Psoas muscle (tissue), 8 donors: ENCODE measurements around the gene RAB17. TPM values are rescaled to one million over a fixed set of nuclear protein-coding genes. Genes with fewer than 3 reads are reported as not detected.
A peak's percentile ranks its signal among the peaks of the same experiment; 100 is the strongest.

Experiments used
- ATAC-seq, 4 donors: fragments of 200-7000 bp; cut with Tn5 transposase; one replicate each; pipeline ENCODE4 v1.9.1; 2020; ENCODE audit warnings: moderate library complexity in 3 of 4, mild to moderate bottlenecking in 2 of 4
- DNase-seq, 2 donors: peaks; one replicate each; pipeline ENCODE4 v3.0.0-alpha.2; 2020
- H3K27ac ChIP-seq: fragments of 200-600 bp; one replicate; pipeline ENCODE4 v1.8.0; 2022
- H3K27me3 ChIP-seq, 3 donors: fragments of 200-600 bp in 1 of 3; one replicate each; pipeline versions ENCODE4 v1.6.1 to v1.8.0; 2013 to 2022; ENCODE audit warnings: low read length in 2 of 3, mild to moderate bottlenecking in 2 of 3, moderate library complexity in 1 of 3; ENCODE audit not compliant: insufficient read depth in 3 of 3
- H3K36me3 ChIP-seq, 2 donors: fragments of 200-600 bp in 1 of 2; one replicate each; pipeline versions ENCODE4 v1.6.1 to v1.8.0; 2013 to 2022; ENCODE audit warnings: low read depth in 1 of 2, mild to moderate bottlenecking in 1 of 2, moderate library complexity in 1 of 2; ENCODE audit not compliant: insufficient read depth in 1 of 2
- H3K4me1 ChIP-seq: fragments of 200-600 bp; one replicate; pipeline ENCODE4 v1.8.0; 2022
- H3K4me3 ChIP-seq: fragments of 200-600 bp; one replicate; pipeline ENCODE4 v1.8.0; 2022; ENCODE audit warnings: mild to moderate bottlenecking
- H3K9me3 ChIP-seq: fragments of 200-600 bp; one replicate; pipeline ENCODE4 v1.8.0; 2022
- WGBS, 3 donors: extraction: QIAGEN DNeasy Blood & Tissue Kit; methylation state at CpG; one replicate each; pipeline versions ENCODE4 v1.1.6 to v1.1.7; 2013; 5-methylcytosine and 5-hydroxymethylcytosine counted together
- intact Hi-C, 2 donors: fragments of 100-400 bp; cut with DNase I; formaldehyde crosslinking; loops; one replicate each; pipeline versions ENCODE4 v1.11.0 to v1.14.2; 2022
- polyA plus RNA-seq, 3 donors: library from polyadenylated mRNA; stranded (reverse); fragments of 200-250 nt; gene quantifications; one replicate each; pipeline ENCODE4 v1.2.3, GENCODE V29; 2013
- total RNA-seq, 4 donors: library from RNA; stranded (reverse); fragmentation: NEBNext Ultra II Directional in 2 of 4; extraction: Animal tissue kit (Norgen Biotek cat#: 25700) in 2 of 4; gene quantifications; one replicate each; pipeline versions ENCODE4 v1.2.1 to v1.2.4, GENCODE V29; 2021 to 2023
- TF ChIP-seq, protein P1 (sequence below): fragments of 200-600 bp; IDR thresholded peaks from one replicate; pipeline ENCODE4 v1.8.0; 2022; ENCODE audit warnings: antibody characterized with exemption
- donor health status: healthy with polysubstance abuse.
- donor health status: DM: no; HTN: no; CAD: no; lungs with moderate emphysema.
- donor health status: Bipolar disorder and iron deficiency.
- donor health status: healthy.
- donor health status: DM: yes; HTN: yes; CAD: no.
- donor health status: DM: no; HTN: no; CAD: no.
- donor health status: DM: no; HTN: no; CAD: no.
- donor health status: DM: yes; HTN: yes; CAD: no.

Gene RAB17
- total and polyA plus RNA-seq, 7 donors = 0.52 to 1.5 (median 1.2) TPM

DNA sequence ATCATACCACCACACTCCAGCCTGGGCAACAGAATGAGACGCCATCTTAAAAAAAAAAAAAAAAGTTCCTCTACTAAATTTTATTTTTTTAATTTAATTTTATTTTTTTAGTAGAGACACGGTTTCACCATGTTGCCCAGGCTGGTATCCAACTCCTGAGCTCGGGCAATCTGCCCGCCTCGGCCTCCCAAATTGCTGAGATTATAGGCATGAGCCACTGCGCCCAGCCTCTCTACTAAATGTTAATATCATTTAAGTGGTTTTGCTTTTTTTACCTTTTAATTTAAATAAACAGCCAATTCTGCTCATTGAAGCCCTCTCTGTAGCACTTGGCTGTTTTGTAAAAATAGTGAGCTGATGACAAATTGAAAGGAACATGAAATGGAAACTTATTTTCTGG lies 9.2 kb downstream of the RAB17 start:
- Histone ChIP-seq H3K4me3 (peak overlapping the region; percentile 36), H3K27me3 (no peaks in the 10 kb centered on the region), H3K9me3 (no peaks in the 10 kb centered on the region), H3K4me1 (peaks cover 7% of the 10 kb centered on the region), H3K36me3 (no peaks in the 10 kb centered on the region), H3K27ac (peak overlapping the region; percentile 44)
- 54 to 75% (median 62%) methylated on average over 6 of the region's 6 CpGs for WGBS, 3 donors
- peak in 1 of 4 donors; percentile 4 for ATAC-seq
- intact Hi-C loops = loop anchor here (2.0 to 5.0 kb wide), 2 partner anchors 161 to 163 kb away; no protein-coding TSS in a partner anchor
- no peak for DNase-seq
- TF ChIP-seq, protein P1, sequence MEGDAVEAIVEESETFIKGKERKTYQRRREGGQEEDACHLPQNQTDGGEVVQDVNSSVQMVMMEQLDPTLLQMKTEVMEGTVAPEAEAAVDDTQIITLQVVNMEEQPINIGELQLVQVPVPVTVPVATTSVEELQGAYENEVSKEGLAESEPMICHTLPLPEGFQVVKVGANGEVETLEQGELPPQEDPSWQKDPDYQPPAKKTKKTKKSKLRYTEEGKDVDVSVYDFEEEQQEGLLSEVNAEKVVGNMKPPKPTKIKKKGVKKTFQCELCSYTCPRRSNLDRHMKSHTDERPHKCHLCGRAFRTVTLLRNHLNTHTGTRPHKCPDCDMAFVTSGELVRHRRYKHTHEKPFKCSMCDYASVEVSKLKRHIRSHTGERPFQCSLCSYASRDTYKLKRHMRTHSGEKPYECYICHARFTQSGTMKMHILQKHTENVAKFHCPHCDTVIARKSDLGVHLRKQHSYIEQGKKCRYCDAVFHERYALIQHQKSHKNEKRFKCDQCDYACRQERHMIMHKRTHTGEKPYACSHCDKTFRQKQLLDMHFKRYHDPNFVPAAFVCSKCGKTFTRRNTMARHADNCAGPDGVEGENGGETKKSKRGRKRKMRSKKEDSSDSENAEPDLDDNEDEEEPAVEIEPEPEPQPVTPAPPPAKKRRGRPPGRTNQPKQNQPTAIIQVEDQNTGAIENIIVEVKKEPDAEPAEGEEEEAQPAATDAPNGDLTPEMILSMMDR = no peak

GRCh38 chr2:237577956-237578870 lies 12.3 kb downstream of the RAB17 start:
- H3K4me1 ChIP-seq = peaks cover 7% of the 10 kb centered on the region
- WGBS, 3 donors = 89 to 93% (median 93%) methylated on average over 25 to 26 of the region's 26 CpGs
- no peak for ATAC-seq
- DNase-seq = no peak
- H3K9me3 ChIP-seq = no peaks in the 10 kb centered on the region
- intact Hi-C loops = no loop called here
- H3K36me3 ChIP-seq = no peaks in the 10 kb centered on the region
- H3K27me3 ChIP-seq = no peaks in the 10 kb centered on the region
- no peak overlapping the region for H3K4me3 ChIP-seq
- TF ChIP-seq, protein P1 = no peak
- H3K27ac ChIP-seq = no peak overlapping the region

GRCh38 chr2:237577458-237577857 lies 13.1 kb downstream of the RAB17 start:
- no peak for DNase-seq
- H3K9me3 ChIP-seq = no peaks in the 10 kb centered on the region
- no peak overlapping the region for H3K27ac ChIP-seq
- H3K27me3 ChIP-seq = no peaks in the 10 kb centered on the region
- H3K36me3 ChIP-seq = no peaks in the 10 kb centered on the region
- WGBS, 3 donors = 91 to 96% (median 95%) methylated on average over 10 of the region's 10 CpGs
- TF ChIP-seq, protein P1 = no peak
- intact Hi-C loops = no loop called here
- H3K4me3 ChIP-seq = no peak overlapping the region
- H3K4me1 ChIP-seq = peaks cover 7% of the 10 kb centered on the region
- ATAC-seq = no peak

DNA sequence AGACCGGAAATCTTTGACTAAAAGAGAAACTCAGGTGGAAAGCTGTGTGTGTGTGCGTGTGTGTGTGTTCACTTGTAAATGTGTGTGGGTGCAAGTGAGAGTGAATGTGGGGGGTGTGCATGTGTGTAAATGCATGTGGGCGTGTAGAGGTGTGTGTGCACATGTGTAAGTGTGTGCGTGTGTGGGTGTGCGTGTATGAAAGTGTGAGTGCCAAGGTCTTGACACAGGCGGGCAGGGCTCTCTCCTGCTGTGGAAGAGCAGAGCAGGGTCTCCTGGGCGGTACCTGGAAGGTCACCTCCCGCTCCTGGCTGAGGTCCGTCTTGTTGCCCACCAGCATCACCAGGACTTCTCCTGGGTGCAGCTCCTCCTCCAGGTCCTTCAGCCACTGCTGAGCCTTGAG lies 13.6 kb downstream of the RAB17 start:
- 90 to 99% (median 97%) methylated on average over 9 of the region's 9 CpGs for WGBS, 3 donors
- Histone ChIP-seq H3K27me3 (no peaks in the 10 kb centered on the region), H3K36me3 (no peaks in the 10 kb centered on the region), H3K9me3 (no peaks in the 10 kb centered on the region), H3K4me1 (peaks cover 2% of the 10 kb centered on the region), H3K4me3 (no peak overlapping the region), H3K27ac (no peak overlapping the region)
- DNase-seq (no peak), ATAC-seq (no peak)
- TF ChIP-seq, protein P1 = no peak
- intact Hi-C loops = no loop called here
